ENCODE data around the gene OS9.

The OS9 gene

DNA sequence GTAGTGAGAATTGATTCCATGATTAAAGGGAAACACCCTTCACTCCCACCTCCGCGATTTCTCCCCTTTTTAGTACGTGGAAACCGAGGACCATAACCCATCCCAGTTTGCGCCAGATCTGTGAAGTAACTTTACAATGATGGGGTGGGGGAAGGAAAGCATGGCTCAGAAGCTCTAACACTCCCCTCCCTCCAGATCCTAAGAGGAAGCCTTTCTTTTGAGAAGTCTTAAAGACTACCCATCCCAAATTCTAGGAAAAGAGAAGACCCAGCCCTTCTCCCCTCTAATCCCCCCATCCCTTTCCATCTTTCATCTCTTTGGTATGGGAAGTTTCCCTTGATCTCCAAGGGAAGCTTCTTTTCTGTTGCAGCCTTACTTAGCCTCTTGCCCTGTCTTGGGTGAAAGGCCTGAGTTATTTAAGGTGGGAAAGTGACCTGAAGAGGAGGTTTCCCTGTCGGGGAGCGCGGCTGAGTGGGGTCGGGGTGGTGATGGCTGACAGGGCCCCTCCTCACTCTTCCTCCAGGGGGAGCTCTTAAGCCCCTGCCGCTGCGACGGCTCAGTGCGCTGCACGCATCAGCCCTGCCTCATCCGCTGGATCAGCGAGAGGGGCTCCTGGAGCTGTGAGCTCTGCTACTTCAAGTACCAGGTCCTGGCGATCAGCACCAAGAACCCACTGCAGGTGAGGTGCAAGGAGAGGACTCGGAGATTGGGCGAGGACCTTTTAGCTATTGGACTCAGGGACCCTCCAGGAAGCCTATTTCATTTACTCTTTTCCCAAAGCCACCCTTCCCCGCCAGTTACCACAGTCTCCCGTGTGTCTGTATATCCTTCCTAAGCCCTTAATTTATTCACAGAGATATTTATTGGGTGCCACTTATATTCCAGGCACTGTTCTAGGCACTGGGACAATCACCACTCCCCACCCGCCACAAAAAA, 62.7 kb downstream of the OS9 start (continued):
- TF ChIP-seq ZFP37 (tag by site-specific recombination; IDR thresholded peaks at IDR 0.05) (no peak), YY1 (tag by site-specific recombination; IDR thresholded peaks at IDR 0.05) (peak; percentile 41; the same call in 1 of the 2 replicates), TRIM28 (IDR thresholded peaks at IDR 0.05; ENCODE audit: borderline replicate concordance, low read length) (no peak), ZNF501 (tag by site-specific recombination; IDR thresholded peaks at IDR 0.05) (no peak), ZFP3 (tag by site-specific recombination; IDR thresholded peaks at IDR 0.05; ENCODE audit: low read depth) (no peak), ZNF2 (tag by site-specific recombination; IDR thresholded peaks at IDR 0.05) (0 out of 2 replicates have a peak, but pooled peaks have one; percentile 21), KLF8 (tag by site-specific recombination; IDR thresholded peaks at IDR 0.05) (0 out of 2 replicates have a peak, but pooled peaks have one; percentile 14), ZBTB17 (tag by site-specific recombination; IDR thresholded peaks at IDR 0.05) (peak; percentile 58; the same call in 1 of the 2 replicates), ZNF776 (tag by site-specific recombination; IDR thresholded peaks at IDR 0.05; ENCODE audit: borderline replicate concordance) (no peak), ZNF221 (tag by site-specific recombination; IDR thresholded peaks at IDR 0.05; ENCODE audit: borderline replicate concordance) (no peak), ZNF521 (tag by site-specific recombination; IDR thresholded peaks at IDR 0.05) (no peak)
- TF ChIP-seq, protein P1, sequence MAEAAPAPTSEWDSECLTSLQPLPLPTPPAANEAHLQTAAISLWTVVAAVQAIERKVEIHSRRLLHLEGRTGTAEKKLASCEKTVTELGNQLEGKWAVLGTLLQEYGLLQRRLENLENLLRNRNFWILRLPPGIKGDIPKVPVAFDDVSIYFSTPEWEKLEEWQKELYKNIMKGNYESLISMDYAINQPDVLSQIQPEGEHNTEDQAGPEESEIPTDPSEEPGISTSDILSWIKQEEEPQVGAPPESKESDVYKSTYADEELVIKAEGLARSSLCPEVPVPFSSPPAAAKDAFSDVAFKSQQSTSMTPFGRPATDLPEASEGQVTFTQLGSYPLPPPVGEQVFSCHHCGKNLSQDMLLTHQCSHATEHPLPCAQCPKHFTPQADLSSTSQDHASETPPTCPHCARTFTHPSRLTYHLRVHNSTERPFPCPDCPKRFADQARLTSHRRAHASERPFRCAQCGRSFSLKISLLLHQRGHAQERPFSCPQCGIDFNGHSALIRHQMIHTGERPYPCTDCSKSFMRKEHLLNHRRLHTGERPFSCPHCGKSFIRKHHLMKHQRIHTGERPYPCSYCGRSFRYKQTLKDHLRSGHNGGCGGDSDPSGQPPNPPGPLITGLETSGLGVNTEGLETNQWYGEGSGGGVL (tag by site-specific recombination; IDR thresholded peaks at IDR 0.05), result no peak

DNA sequence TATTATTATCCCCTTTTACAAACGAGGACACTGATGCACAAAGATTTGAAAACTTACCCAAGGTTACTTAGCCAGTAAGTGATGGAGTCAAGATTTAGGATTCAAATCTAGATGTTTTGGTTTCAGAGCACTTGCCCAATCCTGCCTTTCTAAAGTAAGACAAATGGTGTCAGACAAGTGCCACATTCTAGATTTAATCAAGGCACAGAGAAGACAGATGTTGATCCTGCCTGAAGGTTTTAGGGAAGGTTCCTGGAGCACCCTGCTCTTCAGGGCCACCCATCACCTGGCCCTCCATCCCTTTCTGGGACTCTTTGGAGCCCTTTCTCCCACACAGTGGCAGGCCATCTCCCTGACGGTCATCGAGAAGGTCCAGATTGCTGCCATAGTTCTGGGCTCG, 63.8 kb downstream of the OS9 start:
- ChIA-PET CTCF (interaction anchor here (0.6 to 2.2 kb wide), 3 partner anchors 23 to 81 kb away, joined by 3 to 17 read pairs (median 7); partner anchors contain the start of gene TSFM), POLR2A (no interaction called here)
- Histone ChIP-seq H3K9me3 (ENCODE audit: control insufficient read depth, insufficient read depth, low read depth, low read length) (no peaks in the 10 kb centered on the region), H3K36me3 (ENCODE audit: control insufficient read depth in 2 of 2, insufficient read depth in 1 of 2, low read length in 2 of 2) (peaks cover 10 to 43% of the 10 kb centered on the region in 2 experiments), H3K4me1 (ENCODE audit: control insufficient read depth, insufficient read depth, low read length) (peaks cover 14% of the 10 kb centered on the region), H3K27ac (ENCODE audit: extremely low read depth, low read depth, low read length) (no peak overlapping the region), H3K4me3 (ENCODE audit: low read depth, low read length) (no peak overlapping the region)
- TF ChIP-seq REPIN1 (tag by site-specific recombination; IDR thresholded peaks at IDR 0.05; ENCODE audit: low read depth) (no peak), ZNF354C (tag by site-specific recombination; IDR thresholded peaks at IDR 0.05; ENCODE audit: borderline replicate concordance, low read depth) (no peak), ZNF473 (tag by site-specific recombination; IDR thresholded peaks at IDR 0.05) (no peak)

DNA sequence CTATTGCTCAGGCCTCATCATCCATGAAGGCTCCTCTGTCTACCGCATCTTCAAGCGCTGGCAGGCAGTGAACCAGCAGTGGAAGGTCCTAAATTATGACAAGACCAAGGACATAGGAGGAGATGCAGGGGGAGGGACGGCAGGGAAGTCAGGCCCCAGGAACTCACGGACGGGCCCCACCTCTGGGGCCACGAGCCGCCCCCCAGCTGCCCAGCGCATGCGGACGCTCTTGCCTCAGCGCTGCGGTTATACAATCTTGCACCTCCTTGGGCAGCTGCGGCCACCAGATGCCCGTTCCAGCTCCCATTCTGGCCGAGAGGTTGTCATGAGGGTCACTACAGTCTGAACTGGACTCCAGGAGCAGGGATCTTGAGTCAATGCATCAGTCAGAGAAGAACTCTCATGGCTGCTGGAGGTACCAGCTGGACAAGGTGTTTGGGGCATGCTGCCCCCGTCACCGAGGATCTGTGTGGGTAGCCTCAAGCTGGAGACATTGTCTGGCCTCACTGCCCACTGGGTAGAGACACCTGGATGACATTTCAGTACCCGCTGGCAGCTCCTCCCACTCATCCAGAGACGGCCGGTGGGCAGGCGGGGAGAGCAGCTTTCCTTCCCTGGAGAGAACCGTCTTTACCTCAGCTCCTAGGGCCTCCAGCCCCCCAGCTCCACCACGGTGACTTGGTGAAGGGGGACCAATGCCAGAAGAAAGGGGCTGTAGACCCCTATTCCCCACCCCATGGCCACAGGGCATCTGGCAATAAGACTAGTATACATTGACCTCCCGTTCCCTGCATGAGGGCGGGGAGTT, 64.8 kb downstream of the OS9 start:
- CTCF ChIA-PET, result interaction anchor here (0.6 to 2.3 kb wide), 17 partner anchors 9 to 583 kb away, joined by 3 to 8 read pairs (median 4); partner anchors contain the start of gene TSPAN31
- TF ChIP-seq EGR2 (tag by site-specific recombination; IDR thresholded peaks at IDR 0.05; ENCODE audit: low read depth), result no peak
- TF ChIP-seq ZBTB48 (tag by site-specific recombination; IDR thresholded peaks at IDR 0.05), result no peak
- no peak for TF ChIP-seq ZNF658 (tag by site-specific recombination; IDR thresholded peaks at IDR 0.05)
- TF ChIP-seq ZFP69B (tag by site-specific recombination; IDR thresholded peaks at IDR 0.05), result no peak
- TF ChIP-seq GLIS1 (tag by site-specific recombination; IDR thresholded peaks at IDR 0.05), result no peak
- no peak for TF ChIP-seq BCL11A (tag by site-specific recombination; IDR thresholded peaks at IDR 0.05; ENCODE audit: low read depth)
- TF ChIP-seq SP7 (tag by site-specific recombination; IDR thresholded peaks at IDR 0.05), result no peak
- no peak for TF ChIP-seq ZNF664 (tag by site-specific recombination; IDR thresholded peaks at IDR 0.05)
- Histone ChIP-seq H3K36me3 (ENCODE audit: control insufficient read depth in 2 of 2, insufficient read depth in 1 of 2, low read length in 2 of 2) (peaks cover 10 to 46% of the 10 kb centered on the region in 2 experiments), H3K27ac (ENCODE audit: extremely low read depth, low read depth, low read length) (no peak overlapping the region), H3K4me3 (ENCODE audit: low read depth, low read length) (no peak overlapping the region), H3K9me3 (ENCODE audit: control insufficient read depth, insufficient read depth, low read depth, low read length) (no peaks in the 10 kb centered on the region), H3K4me1 (ENCODE audit: control insufficient read depth, insufficient read depth, low read length) (peaks cover 6% of the 10 kb centered on the region; the same call in 1 of the 2 replicates)
- POLR2A ChIA-PET, result interaction anchor here (1.0 to 1.2 kb wide), 3 partner anchors 14 to 183 kb away, joined by 3 to 4 read pairs (median 3); partner anchors contain the start of genes ATP23, EEF1AKMT3 and TSPAN31

Data from HEK293 (cell line).